ENCODE data around the gene CFD.

The CFD gene

GRCh38 chr19:892243-892893, 32.9 kb downstream of the CFD start:
- DNase-seq: no peak

- DNase-seq: peak; percentile 54
These were observed 33.6 kb downstream of the CFD start, which contains the start of the genes MED16 and RNU6-9 for GRCh38 chr19:892894-893689. Gene MED16 (minus strand): TSS chr19:893187. CDS start chr19:891131, 2,056 bp downstream. Gene RNU6-9 (plus strand): TSS chr19:893484.

- DNase-seq: no peak
These were observed 37.0 kb downstream of the CFD start for GRCh38 chr19:896434-896833.

GRCh38 chr19:896999-897398, 37.5 kb downstream of the CFD start:
- no peak for DNase-seq

GRCh38 chr19:897442-898039, 38.1 kb downstream of the CFD start:
- DNase-seq: no peak

- no peak for DNase-seq
These were observed 39.2 kb downstream of the CFD start for GRCh38 chr19:898663-899062.

GRCh38 chr19:899336-900042, 40.0 kb downstream of the CFD start:
- DNase-seq: no peak

- DNase-seq: no peak
These were observed 40.5 kb downstream of the CFD start for GRCh38 chr19:900043-900301.

- no peak for DNase-seq
These were observed 41.0 kb downstream of the CFD start for GRCh38 chr19:900302-901111.

- no peak for DNase-seq
These were observed 42.0 kb downstream of the CFD start for GRCh38 chr19:901216-902092.

GRCh38 chr19:902093-902370, 42.6 kb downstream of the CFD start:
- DNase-seq: no peak

GRCh38 chr19:902446-903226, 43.2 kb downstream of the CFD start:
- no peak for DNase-seq

GRCh38 chr19:903266-903797, 43.9 kb downstream of the CFD start:
- no peak for DNase-seq

- no peak for DNase-seq
These were observed 45.1 kb downstream of the CFD start for GRCh38 chr19:904545-904944.

GRCh38 chr19:906480-906879, 47.0 kb downstream of the CFD start:
- no peak for DNase-seq

- DNase-seq: no peak
These were observed 47.9 kb downstream of the CFD start for GRCh38 chr19:907183-907853.

- no peak for DNase-seq
These were observed 52.0 kb downstream of the CFD start for GRCh38 chr19:911197-912033.

- no peak for DNase-seq
These were observed 53.0 kb downstream of the CFD start for GRCh38 chr19:912181-913079.
